Measurements from ENCODE around the gene FOXN3. TPM values are rescaled to one million over a fixed set of nuclear protein-coding genes. Genes with fewer than 3 reads are reported as not detected.

The FOXN3 gene
- total RNA-seq, 1 donor from 2014 or later = 64.3 TPM

DNA sequence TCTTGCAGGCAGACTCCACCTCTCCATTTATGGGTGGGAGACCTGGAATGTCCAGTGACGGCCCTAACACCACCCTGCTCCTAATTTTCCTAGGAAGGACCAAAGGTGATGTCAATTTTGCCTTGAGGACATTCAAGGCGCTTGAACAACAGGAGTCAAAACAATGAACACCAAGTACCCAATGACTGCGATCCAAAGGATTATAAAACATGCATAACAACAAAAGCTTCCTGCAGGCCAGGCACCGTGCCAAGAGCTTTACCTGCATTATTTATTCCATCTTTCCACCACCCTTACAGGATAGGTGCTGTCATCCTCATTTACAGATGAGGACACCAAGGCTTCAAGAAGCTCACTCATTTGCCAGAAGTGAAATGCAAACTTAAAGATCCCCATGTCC, 15.2 kb upstream of the FOXN3 start:
- no peak for DNase-seq (ENCODE audit: low spot score)

DNA sequence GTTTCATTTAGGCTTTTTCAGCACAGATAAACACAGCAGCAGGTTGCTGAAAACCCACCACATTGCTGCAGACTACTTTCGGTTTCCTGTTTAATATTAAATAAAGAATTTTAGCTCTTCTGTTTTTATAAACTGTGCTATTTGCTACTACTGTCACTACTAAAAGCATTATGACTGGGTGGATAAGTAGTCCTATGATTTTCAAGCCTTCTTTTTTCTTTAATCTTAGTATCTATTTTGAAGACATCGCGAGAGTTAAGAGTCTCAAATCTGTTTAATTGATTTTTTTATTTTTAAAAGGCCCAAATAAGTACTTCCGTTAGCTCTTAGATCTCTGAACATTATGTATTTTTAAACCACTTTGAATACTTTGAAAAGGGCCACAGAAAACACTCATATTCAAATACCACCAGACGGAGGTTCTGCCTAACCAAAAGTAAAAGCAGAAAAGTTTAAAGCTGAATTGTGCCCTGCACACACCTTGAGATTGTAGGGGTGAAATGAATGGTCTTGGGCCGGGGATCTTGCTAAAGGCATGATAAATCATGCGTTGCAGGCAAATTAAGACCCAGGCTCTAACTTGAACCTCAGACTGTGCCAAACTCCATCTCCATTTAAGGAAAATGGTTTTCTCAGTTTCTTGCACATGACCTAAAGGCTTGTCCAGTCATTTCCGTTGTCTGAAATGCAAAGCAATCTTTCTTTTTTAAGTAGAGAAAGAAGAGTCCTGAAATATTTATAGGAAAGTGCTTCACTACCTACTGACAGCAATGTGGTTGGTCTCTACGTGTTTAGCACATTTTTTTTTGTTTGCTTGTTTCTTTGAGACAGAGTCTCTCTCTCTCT, 13.6 kb upstream of the FOXN3 start:
- peak; percentile 35 for DNase-seq (ENCODE audit: low spot score)

DNA sequence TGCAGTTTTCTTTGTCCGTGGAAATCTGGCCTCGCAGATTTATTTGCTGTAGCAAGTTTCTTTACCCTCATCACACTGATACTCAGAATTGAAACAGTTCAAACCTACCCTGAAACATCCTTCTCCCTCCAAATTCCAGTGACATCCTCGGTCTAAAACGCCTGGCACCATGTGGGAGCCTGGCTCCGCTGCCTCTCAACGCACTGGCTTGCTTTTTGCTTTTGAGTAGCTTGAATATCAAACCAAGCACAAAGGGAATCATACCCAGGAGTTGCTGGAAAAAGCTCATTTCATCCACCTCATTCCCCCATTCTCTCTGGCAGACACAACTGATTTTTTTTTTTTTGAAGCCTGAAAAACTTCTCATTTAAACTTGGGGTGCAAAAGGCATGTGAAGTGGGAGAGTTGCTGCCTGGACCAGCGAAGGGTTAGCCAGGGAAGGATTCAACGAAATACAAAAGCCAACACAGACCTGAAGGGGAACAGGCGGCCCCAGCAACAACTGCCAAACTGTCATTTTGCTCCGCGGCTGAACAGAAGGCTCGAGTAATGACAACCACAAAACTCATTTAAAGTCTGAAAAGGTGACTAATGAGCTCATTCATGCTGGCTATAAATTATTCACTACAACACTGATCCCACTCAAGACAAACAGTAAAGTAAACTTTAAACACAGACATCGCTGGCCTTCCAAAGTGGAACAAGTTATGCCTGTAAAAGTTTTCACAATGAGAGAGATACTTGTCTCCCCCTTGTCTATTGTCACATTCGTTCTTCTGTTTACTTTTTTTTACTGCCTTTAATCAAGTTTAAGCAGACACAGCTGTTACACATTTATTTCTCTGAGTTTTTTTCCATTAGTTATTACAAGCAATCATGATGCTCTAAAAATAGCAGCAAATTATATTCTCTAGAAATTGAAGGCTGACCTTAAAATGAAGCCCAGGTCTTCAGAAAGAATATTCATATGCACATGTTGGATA, 12.5 kb upstream of the FOXN3 start:
- DNase-seq (ENCODE audit: low spot score) = peak; percentile 51

GRCh38 chr14:89428546-89429198, 11.6 kb upstream of the FOXN3 start:
- peak; percentile 74 for DNase-seq (ENCODE audit: low spot score)

DNA sequence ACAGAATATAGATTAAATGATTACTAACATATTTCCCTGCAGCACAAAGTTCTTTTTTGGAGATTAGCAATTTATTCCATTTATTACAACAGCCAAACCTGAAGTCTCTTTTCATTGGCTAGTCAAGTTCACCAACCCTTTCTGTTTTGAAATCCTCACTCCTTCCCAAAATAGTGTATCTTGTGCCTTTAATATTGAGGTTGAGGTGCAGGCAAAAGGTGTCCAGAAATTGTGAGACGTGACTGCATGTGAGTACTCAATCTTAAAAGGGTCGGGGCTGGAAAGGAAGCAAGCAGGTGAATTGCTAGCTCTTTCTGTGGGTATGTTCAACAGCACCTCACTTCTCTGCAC, 11.1 kb upstream of the FOXN3 start:
- DNase-seq (ENCODE audit: low spot score) = no peak

- DNase-seq (ENCODE audit: low spot score) = no peak
Observed at GRCh38 chr14:89427426-89428172, 10.6 kb upstream of the FOXN3 start.

DNA sequence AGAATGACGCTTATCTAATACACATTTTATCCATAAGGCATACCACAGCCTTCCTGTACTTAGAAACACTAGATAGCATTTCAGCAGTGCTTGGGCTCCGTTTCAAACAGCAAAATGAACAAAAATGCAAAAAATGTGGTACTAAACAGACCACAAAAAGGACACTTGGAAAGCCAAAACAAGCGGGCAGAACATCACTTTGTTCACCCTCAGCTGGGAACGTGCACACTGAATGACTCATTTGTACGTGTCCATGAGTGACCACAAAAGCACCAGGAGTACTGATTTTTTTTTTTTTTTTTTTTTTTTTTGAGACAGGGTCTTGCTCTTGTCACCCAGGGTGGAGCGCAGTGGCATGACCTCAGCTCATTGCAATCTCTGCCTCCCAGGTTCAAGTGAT, 8.9 kb upstream of the FOXN3 start:
- peak; percentile 78 for DNase-seq (ENCODE audit: low spot score)

GRCh38 chr14:89424241-89424640, 7.2 kb upstream of the FOXN3 start:
- no peak for DNase-seq (ENCODE audit: low spot score)

DNA sequence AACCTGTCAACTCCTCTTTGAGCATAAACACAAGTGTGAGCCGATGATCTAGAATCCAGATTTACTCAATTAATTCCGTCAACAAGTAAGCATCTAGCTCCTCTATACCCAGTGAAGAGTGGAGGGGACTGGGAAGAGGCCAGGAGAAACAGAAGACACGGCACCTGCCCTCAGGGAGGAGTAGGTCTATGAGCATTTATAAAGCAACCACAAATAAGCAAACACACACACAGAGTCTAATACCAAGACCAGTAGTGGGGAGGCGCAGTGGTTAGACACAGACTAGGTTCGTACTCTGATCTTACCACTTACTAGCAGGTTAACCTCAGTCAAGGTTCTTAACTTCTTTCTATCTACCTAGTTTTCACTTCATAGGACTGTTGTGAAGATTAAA, 5.9 kb upstream of the FOXN3 start:
- no peak for DNase-seq (ENCODE audit: low spot score)

GRCh38 chr14:89422181-89422951, 5.3 kb upstream of the FOXN3 start:
- DNase-seq (ENCODE audit: low spot score) = peak; percentile 88

GRCh38 chr14:89420502-89420901, 3.5 kb upstream of the FOXN3 start:
- no peak for DNase-seq (ENCODE audit: low spot score)

DNA sequence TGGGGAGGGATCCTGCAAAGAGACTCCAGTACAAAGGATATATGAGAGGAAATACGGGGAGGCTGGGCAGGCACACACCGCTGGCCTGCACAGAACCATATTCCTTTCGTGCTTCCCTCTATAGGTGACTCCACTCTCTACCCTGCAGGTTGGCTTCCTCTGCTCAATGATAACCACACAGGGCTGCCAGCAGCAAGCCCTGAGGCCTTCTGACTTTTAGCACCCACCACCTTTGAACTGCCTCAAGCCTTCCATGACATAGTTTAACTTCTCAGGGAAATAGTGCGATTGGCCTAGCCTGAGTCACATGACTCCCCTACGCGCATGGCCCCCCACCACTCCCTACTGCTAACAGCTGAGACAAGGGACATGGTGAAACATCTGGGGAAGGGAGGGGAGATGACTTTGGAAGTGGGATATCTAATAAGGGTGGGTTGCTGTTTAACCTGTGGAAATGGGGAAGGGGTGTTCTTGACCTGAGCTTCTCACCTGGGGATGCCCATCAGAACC, 3.0 kb upstream of the FOXN3 start:
- DNase-seq (ENCODE audit: low spot score) = no peak

DNA sequence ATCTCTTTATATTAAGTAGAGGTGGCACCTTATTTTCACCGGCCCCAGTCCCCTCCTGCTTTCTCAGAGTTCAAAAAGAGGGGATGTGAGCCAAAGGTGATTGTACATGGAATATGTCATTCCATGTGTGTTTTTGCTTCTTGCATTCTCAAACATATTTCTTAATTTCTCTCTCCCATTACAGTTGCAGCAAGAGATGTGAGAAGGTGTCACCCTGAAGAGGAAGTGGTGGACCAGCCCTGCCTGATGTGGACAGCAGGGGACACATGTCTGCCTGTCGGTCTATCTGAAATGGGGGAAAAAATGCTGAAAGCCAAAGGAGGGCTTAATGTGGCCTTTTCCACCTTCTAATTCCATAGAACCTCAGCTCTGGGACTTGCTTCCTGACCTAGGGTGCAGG, 1.9 kb upstream of the FOXN3 start:
- no peak for DNase-seq (ENCODE audit: low spot score)

DNA sequence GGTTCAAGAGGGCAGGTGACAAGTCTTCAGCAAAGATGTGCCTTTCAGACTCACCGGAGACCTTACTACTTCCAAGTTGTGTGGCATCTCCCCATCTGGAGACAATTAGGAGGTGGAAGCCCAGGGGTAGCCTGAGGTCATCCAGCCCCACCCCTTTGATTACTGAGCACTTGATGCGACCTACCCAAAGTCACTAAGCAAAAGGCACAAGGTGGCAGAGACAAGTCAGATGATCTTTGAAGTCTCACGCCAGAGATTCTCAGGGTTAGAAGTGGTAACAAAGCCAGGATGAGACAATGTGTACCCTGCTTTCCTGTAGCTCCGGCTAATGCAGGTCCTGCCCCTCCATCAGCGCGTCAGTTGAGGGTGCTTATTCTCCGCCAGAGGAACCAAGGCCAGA, 1.4 kb upstream of the FOXN3 start:
- no peak for DNase-seq (ENCODE audit: low spot score)

DNA sequence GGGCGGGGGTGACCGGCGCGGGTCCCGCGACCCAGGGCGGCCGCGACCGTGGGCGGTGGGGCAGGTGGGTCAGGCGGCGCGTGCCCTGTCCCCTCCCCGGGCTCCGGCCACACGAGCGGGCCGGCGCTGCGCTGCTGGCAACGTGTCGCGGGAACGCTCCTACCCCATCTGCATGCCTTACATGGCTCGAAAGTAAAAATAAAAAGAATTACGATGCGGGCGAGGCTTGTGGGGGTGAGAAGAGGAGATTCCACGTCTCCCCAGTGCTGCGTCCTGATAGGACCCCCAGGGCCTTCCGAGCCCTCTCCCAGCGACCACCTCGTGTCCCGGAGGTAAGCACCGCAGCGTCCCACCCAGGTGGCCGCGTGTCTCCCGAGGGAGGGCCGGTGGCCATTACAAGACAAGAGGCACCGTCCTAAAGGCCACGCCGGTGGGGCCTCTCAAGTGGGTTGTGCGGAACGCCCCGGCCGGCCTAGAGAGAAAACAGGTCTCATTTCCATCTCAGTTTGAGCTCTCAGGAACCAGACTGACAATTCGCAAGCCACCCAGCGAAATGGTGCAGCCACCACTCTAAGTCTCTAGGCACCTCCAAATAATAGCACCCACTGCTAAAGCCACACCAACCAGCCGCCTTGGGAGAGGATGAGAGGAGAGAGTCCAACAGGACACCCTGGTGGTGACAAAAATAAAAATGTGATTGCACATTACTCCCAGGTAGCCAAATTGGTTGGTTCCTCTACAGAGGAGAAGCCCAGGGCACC, 612 bp upstream of the FOXN3 start:
- peak; percentile 64 for DNase-seq (ENCODE audit: low spot score)

- DNase-seq (ENCODE audit: low spot score) = peak; percentile 99
Observed at GRCh38 chr14:89416002-89416995, 734 bp downstream of the FOXN3 start.

DNA sequence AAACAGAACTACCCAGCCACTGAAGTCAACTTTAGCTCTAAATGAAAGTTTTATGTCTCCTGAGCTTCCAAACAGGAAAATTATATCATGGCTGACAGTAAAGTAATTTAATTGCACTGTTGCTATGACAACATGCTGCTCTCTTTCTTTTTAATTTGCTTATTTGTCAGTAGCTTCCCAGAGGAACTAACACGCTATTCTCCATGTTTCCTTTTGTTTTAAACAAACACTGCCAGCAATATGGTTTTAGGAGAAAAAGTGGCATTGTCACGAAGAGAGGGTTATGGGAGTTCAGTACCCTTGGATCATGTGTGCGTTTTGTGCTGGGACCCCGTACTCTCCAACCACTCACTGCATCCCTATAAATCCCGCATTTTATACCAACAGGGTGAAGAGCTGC, 1.9 kb downstream of the FOXN3 start:
- peak; percentile 34 for DNase-seq (ENCODE audit: low spot score)

GRCh38 chr14:89411976-89412375, 5.1 kb downstream of the FOXN3 start:
- DNase-seq (ENCODE audit: low spot score) = no peak
